Epithelial cell of prostate (primary cell): ENCODE results near the gene STRIP2.
"Not testable (repeated sequence)": the region's sequence is repeated elsewhere in the genome, so short reads cannot be mapped to it uniquely, and the experiment has no call there.

Experiments
- DNase-seq: peaks from one replicate; pipeline ENCODE4 v3.0.0-alpha.2; 2011; ENCODE audit warnings: low read depth, low spot score
- H3K27ac ChIP-seq: fragments of 450-650 bp; 2 replicates; pipeline ENCODE4 v1.5.1; 2017; ENCODE audit warnings: mild to moderate bottlenecking

The STRIP2 gene, protein sequence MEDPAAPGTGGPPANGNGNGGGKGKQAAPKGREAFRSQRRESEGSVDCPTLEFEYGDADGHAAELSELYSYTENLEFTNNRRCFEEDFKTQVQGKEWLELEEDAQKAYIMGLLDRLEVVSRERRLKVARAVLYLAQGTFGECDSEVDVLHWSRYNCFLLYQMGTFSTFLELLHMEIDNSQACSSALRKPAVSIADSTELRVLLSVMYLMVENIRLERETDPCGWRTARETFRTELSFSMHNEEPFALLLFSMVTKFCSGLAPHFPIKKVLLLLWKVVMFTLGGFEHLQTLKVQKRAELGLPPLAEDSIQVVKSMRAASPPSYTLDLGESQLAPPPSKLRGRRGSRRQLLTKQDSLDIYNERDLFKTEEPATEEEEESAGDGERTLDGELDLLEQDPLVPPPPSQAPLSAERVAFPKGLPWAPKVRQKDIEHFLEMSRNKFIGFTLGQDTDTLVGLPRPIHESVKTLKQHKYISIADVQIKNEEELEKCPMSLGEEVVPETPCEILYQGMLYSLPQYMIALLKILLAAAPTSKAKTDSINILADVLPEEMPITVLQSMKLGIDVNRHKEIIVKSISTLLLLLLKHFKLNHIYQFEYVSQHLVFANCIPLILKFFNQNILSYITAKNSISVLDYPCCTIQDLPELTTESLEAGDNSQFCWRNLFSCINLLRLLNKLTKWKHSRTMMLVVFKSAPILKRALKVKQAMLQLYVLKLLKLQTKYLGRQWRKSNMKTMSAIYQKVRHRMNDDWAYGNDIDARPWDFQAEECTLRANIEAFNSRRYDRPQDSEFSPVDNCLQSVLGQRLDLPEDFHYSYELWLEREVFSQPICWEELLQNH

GRCh38 chr7:129433847-129434674 is at the start of gene STRIP2:
Gene STRIP2 (plus strand): TSS chr7:129434432. CDS start chr7:129434473, 41 bp downstream.
- no peak within 1 kb of the TSS for H3K27ac ChIP-seq
- DNase-seq: no peak

DNA sequence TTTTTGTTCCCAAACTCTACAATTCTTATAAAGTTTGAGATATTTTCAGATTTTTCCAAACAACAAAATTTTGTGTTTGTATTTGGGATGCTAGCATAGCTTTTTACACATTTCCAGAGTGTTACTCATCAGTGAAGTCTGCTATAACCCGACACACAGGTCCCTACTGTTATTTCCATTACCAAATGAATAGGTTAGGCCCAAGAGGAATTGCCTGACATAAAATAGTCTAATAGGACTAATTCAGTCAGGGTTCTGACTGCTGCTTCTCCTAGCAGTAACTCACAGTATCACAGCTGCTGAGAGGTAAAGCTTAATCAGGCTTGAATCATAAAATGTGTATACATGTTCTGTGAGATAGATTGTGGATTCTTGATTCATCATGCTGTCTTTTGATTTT is 49.1 kb upstream of the STRIP2 start:
- no peak overlapping the region for H3K27ac ChIP-seq
- DNase-seq: no peak

DNA sequence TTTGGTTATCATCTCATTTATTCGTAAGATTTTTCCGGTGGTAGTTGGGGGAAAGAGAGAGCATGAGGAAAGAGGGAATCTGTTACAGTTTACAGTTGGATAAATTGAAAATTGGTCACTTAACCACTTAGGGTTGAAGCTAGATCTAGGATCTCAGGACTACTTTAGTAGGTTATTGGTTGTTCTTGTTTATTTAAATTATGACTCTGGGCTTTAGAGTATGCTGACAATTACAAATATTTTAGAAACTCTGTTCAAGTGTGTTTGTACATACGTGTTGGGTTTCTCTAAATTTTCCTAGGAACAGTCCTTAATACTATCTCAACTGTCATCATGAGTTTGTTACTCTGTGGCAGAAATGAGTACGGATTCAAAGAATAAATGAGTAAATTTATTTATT is 48.6 kb upstream of the STRIP2 start:
- no peak overlapping the region for H3K27ac ChIP-seq
- no peak for DNase-seq

GRCh38 chr7:129386506-129386905 is 47.7 kb upstream of the STRIP2 start:
- H3K27ac ChIP-seq: no peak overlapping the region
- no peak for DNase-seq

DNA sequence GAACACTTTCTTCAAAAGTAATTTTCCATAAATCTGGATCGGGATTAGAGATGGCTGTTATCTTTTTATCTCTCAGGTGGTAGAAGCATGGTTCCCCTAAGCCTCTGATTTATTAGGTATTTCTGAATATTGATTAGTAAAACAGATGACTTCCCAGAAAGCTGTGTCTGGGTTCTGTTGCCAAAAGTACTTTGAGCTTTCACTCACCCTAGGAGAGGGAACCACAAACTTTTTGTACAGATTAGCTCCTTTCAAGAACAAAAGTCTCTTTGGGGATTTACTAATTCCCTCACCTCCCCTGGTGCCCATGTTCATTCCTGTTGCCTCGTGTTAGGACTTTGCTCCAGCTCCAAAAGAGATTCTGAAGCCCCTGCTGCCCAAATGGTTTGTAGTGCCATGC is 46.7 kb upstream of the STRIP2 start:
- no peak overlapping the region for H3K27ac ChIP-seq
- no peak for DNase-seq

GRCh38 chr7:129388333-129389098 is 45.7 kb upstream of the STRIP2 start:
- no peak overlapping the region for H3K27ac ChIP-seq
- no peak for DNase-seq

GRCh38 chr7:129389829-129390228 is 44.4 kb upstream of the STRIP2 start:
- H3K27ac ChIP-seq: no peak overlapping the region
- no peak for DNase-seq

GRCh38 chr7:129390314-129390713 is 43.9 kb upstream of the STRIP2 start:
- no peak for DNase-seq
- no peak overlapping the region for H3K27ac ChIP-seq

DNA sequence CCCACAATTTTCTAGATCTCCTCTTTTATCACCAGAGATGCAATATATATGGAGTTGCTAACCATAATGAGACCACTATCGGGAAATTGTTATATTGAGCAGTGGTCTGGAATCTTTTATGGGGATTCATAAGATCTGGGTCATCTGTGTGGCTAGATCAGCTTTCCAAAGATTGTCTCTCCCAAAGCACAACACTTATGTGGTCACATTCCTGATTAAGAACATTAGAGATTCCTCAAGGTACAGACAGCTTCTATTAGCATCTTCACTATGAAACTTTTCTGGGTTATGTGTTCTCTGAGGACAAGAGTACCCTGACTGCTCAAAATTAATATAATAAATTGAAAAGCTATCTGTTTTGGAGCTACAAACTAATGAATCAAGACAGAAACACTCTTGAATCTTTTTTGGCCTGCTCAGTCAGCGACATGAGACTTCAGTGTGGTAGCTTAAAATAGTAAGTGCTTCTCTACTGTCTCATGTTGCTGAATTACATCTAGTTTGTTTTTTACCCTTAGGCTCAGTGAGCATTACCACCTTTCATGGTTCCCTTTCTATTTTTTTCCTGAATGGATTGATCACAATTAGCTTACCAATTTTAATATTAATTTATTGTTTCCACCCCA is 42.6 kb upstream of the STRIP2 start:
- H3K27ac ChIP-seq: no peak overlapping the region
- DNase-seq: no peak

DNA sequence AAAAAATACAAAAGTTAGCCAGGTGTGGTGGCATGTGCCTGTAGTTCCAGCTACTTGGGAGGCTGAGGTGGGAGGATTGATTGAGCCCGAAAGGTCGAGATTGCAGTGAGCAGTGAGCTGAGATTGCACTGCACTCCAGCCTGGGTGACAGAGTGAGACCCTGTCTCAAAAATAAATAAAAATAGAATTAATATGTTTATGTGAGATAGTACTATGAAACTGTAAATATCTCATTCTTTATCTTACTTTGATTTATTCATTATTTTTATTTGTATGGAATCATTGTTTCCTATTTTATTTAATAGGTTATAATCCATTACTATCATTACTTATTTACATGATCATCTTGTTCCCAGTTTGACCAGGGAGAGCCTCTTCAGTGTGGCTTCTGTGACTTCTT is 41.0 kb upstream of the STRIP2 start:
- no peak overlapping the region for H3K27ac ChIP-seq
- DNase-seq: no peak

GRCh38 chr7:129394101-129394500 is 40.1 kb upstream of the STRIP2 start:
- DNase-seq: no peak
- no peak overlapping the region for H3K27ac ChIP-seq

- no peak for DNase-seq
- no peak overlapping the region for H3K27ac ChIP-seq
Measured at GRCh38 chr7:129394982-129395914, 39.0 kb upstream of the STRIP2 start.

GRCh38 chr7:129401228-129401966 is 32.8 kb upstream of the STRIP2 start:
- DNase-seq: no peak
- no peak overlapping the region for H3K27ac ChIP-seq

DNA sequence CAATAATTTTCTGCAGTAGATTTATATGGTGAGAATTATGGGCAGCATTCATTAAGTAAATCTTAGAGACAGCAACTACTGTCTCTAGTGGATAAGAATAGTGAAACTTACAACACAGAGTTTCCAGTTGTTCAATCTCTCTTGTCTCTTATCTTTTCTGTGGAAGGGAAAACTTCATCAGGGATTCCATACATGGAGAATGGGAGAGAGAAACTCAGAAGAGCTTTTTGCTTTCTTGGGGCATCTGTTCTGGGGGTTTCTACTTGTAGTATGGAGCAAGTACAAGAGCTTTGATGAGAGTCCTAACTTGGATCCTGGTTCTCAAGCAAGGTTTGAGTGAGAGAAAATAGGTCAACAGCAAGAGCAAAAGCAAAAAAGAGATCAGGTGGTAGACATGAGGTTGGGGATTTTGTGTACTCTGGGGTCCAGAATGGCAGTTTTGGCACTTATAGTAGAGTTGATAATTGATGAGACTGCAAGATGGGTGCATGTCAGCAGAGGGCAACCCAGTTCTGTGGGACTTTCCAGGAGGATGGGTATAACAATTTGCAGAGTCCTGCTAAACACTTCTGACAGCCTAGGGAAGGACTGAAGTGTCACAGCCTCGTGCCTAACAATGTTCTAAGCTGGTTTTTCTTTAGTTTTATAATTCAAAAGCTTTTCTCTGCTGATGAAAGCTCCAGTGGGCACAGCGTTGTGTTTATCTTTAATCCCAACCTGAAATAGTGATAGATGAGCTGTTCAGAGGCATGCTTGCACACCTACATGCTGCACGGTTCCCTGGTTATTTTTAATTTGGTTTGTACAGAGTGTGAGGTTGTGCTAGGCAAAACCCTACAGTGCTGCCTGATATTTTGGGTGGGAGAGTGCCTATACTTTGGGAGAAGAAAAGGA is 32.0 kb upstream of the STRIP2 start:
- no peak for DNase-seq

GRCh38 chr7:129405527-129405926 is 28.7 kb upstream of the STRIP2 start:
- DNase-seq: no peak
- H3K27ac ChIP-seq: no peak overlapping the region

More for the DNA sequence above, 32.0 kb upstream of the STRIP2 start:
- no peak overlapping the region for H3K27ac ChIP-seq

GRCh38 chr7:129410238-129410637 is 24.0 kb upstream of the STRIP2 start:
- not testable (repeated sequence) for H3K27ac ChIP-seq, DNase-seq

GRCh38 chr7:129412501-129412900 is 21.7 kb upstream of the STRIP2 start:
- H3K27ac ChIP-seq: no peak overlapping the region
- no peak for DNase-seq
